ENCODE measurements around the gene NARF. TPM values are rescaled to one million over a fixed set of nuclear protein-coding genes. Genes with fewer than 3 reads are reported as not detected.

The NARF gene
- total RNA-seq, 1 donor from 2014 or later: 62.6 TPM

GRCh38 chr17:82463391-82463790 is 4.8 kb downstream of the NARF start:
- Histone ChIP-seq H3K27ac (no peak overlapping the region), H3K4me3 (no peak overlapping the region), H3K4me1 (peaks cover 10% of the 10 kb centered on the region), H3K36me3 (peaks cover 0 to 43% of the 10 kb centered on the region in 2 donors), H3K9me3 (no peaks in the 10 kb centered on the region), H3K27me3 (no peaks in the 10 kb centered on the region)
- DNase-seq (ENCODE audit: extremely low spot score in 2 of 2): peak in 1 of 2 donors; percentile 82
- TF ChIP-seq CTCF (IDR thresholded peaks at IDR 0.05) (no peak), POLR2A (IDR thresholded peaks at IDR 0.05) (no peak), POLR2AphosphoS5 (IDR thresholded peaks at IDR 0.05; ENCODE audit: insufficient read depth in 1 of 2, low read depth in 1 of 2) (no peak)
- intact Hi-C loops (cut with DNase I): no loop called here

GRCh38 chr17:82463925-82464566 is 5.5 kb downstream of the NARF start:
- Histone ChIP-seq H3K4me3 (no peak overlapping the region), H3K4me1 (peaks cover 8% of the 10 kb centered on the region), H3K36me3 (peaks cover 0 to 50% of the 10 kb centered on the region in 2 donors), H3K27ac (no peak overlapping the region), H3K9me3 (no peaks in the 10 kb centered on the region), H3K27me3 (no peaks in the 10 kb centered on the region)
- DNase-seq (ENCODE audit: extremely low spot score in 2 of 2): peak in 1 of 2 donors; percentile 74
- TF ChIP-seq CTCF (IDR thresholded peaks at IDR 0.05) (no peak), POLR2AphosphoS5 (IDR thresholded peaks at IDR 0.05; ENCODE audit: insufficient read depth in 1 of 2, low read depth in 1 of 2) (no peak), POLR2A (IDR thresholded peaks at IDR 0.05) (no peak)
- intact Hi-C loops (cut with DNase I): no loop called here

- TF ChIP-seq POLR2AphosphoS5 (IDR thresholded peaks at IDR 0.05; ENCODE audit: insufficient read depth in 1 of 2, low read depth in 1 of 2) (no peak), POLR2A (IDR thresholded peaks at IDR 0.05) (no peak), CTCF (IDR thresholded peaks at IDR 0.05) (no peak)
- Histone ChIP-seq H3K9me3 (no peaks in the 10 kb centered on the region), H3K36me3 (peaks cover 0 to 55% of the 10 kb centered on the region in 2 donors), H3K4me1 (peaks cover 3% of the 10 kb centered on the region), H3K4me3 (no peak overlapping the region), H3K27ac (no peak overlapping the region), H3K27me3 (no peaks in the 10 kb centered on the region)
- no peak for DNase-seq (ENCODE audit: extremely low spot score in 2 of 2)
- intact Hi-C loops (cut with DNase I): no loop called here
Measured at GRCh38 chr17:82464567-82464929, 6.0 kb downstream of the NARF start.

GRCh38 chr17:82465023-82465603 is 6.6 kb downstream of the NARF start:
- TF ChIP-seq POLR2A (IDR thresholded peaks at IDR 0.05) (no peak), CTCF (IDR thresholded peaks at IDR 0.05) (no peak), POLR2AphosphoS5 (IDR thresholded peaks at IDR 0.05; ENCODE audit: insufficient read depth in 1 of 2, low read depth in 1 of 2) (no peak)
- Histone ChIP-seq H3K27me3 (no peaks in the 10 kb centered on the region), H3K27ac (no peak overlapping the region), H3K36me3 (peaks cover 0 to 60% of the 10 kb centered on the region in 2 donors), H3K9me3 (no peaks in the 10 kb centered on the region), H3K4me1 (no peaks in the 10 kb centered on the region), H3K4me3 (no peak overlapping the region)
- no peak for DNase-seq (ENCODE audit: extremely low spot score in 2 of 2)
- intact Hi-C loops (cut with DNase I): no loop called here

GRCh38 chr17:82468692-82469091 is 10.2 kb downstream of the NARF start:
- peaks cover 0 to 70% of the 10 kb centered on the region in 2 donors for H3K36me3 ChIP-seq

More at GRCh38 chr17:82468692-82469091, 10.2 kb downstream of the NARF start:
- TF ChIP-seq POLR2A (IDR thresholded peaks at IDR 0.05) (no peak), POLR2AphosphoS5 (IDR thresholded peaks at IDR 0.05; ENCODE audit: insufficient read depth in 1 of 2, low read depth in 1 of 2) (no peak)
- no peak overlapping the region for H3K4me3 ChIP-seq
- no peaks in the 10 kb centered on the region for H3K9me3 ChIP-seq
- no peaks in the 10 kb centered on the region for H3K27me3 ChIP-seq
- DNase-seq (ENCODE audit: extremely low spot score in 2 of 2): no peak
- H3K27ac ChIP-seq: no peak overlapping the region
- no peaks in the 10 kb centered on the region for H3K4me1 ChIP-seq
- intact Hi-C loops (cut with DNase I): no loop called here
